DOHH2 (cell line): ENCODE measurements around the gene IWS1.
"Not testable (repeated sequence)": the region's sequence is repeated elsewhere in the genome, so short reads cannot be mapped to it uniquely, and the experiment has no call there.

Source experiments
- H3F3A ChIP-seq: fragments of 200-600 bp; sonication (generic), shearing (Covaris generic); 2 replicates; pipeline ENCODE4 v1.6.0; 2016; ENCODE audit warnings: antibody characterized with exemption, mild to moderate bottlenecking; ENCODE audit not compliant: control insufficient read depth, insufficient read depth
- H3K27ac ChIP-seq: fragments of 200-600 bp; sonication (generic); 2 replicates; pipeline ENCODE4 v1.5.1; 2014; ENCODE audit warnings: low read depth, mild to moderate bottlenecking, low read length, moderate library complexity
- H3K27me3 ChIP-seq: fragments of 200-600 bp; sonication (generic); 2 replicates; pipeline ENCODE4 v1.6.1; 2014; ENCODE audit warnings: mild to moderate bottlenecking, low read length, mixed read lengths; ENCODE audit not compliant: control insufficient read depth
- H3K36me3 ChIP-seq: fragments of 200-600 bp; sonication (generic); 2 replicates; pipeline ENCODE4 v1.6.1; 2014; ENCODE audit warnings: mild to moderate bottlenecking, low read length, moderate library complexity, mixed read lengths; ENCODE audit not compliant: control insufficient read depth
- H3K4me1 ChIP-seq: fragments of 200-600 bp; sonication (generic); 2 replicates; pipeline ENCODE4 v1.6.1; 2014; ENCODE audit warnings: mild to moderate bottlenecking, low read length, mixed read lengths; ENCODE audit not compliant: control insufficient read depth
- H3K4me2 ChIP-seq: fragments of 200-600 bp; sonication (generic); 2 replicates; pipeline ENCODE4 v1.6.0; 2014; ENCODE audit warnings: mild to moderate bottlenecking, low read length, moderate library complexity
- H3K4me3 ChIP-seq: fragments of 200-600 bp; sonication (generic); 2 replicates; pipeline ENCODE4 v1.5.1; 2014; ENCODE audit warnings: mild to moderate bottlenecking, low read length, mixed read lengths
- H3K79me2 ChIP-seq: fragments of 200-600 bp; sonication (generic); 2 replicates; pipeline ENCODE4 v1.6.1; 2014; ENCODE audit warnings: mild to moderate bottlenecking, low read length, mixed read lengths; ENCODE audit not compliant: control insufficient read depth
- H3K9me2 ChIP-seq: fragments of 200-600 bp; sonication (generic); replicated peaks from 2 replicates; pipeline ENCODE4 v1.6.1; 2014; ENCODE audit warnings: mild to moderate bottlenecking, low read length, mixed read lengths; ENCODE audit not compliant: control insufficient read depth
- H3K9me3 ChIP-seq: fragments of 200-600 bp; sonication (generic); 2 replicates; pipeline ENCODE4 v1.6.1; 2014; ENCODE audit warnings: antibody characterized with exemption, low read length, mixed read lengths; ENCODE audit not compliant: control insufficient read depth, insufficient read depth
- H4K20me1 ChIP-seq: fragments of 200-600 bp; sonication (generic); 2 replicates; pipeline ENCODE4 v1.6.0; 2014; ENCODE audit warnings: low read depth, mild to moderate bottlenecking, antibody characterized with exemption, low read length, moderate library complexity; ENCODE audit not compliant: control insufficient read depth, insufficient read depth
- CTCF ChIP-seq: fragments of 200-600 bp; sonication (generic); IDR thresholded peaks from one replicate; pipeline ENCODE4 v1.5.1; 2014; ENCODE audit warnings: antibody characterized with exemption, mild to moderate bottlenecking, low read depth, low read length; ENCODE audit not compliant: poor library complexity, severe bottlenecking
- EZH2phosphoT487 ChIP-seq: fragments of 200-600 bp; sonication (generic); IDR thresholded peaks from 2 replicates; pipeline ENCODE4 v1.6.1; 2017; ENCODE audit warnings: borderline replicate concordance, mild to moderate bottlenecking, antibody characterized with exemption, low read length, moderate library complexity, mixed read lengths

Gene IWS1

GRCh38 chr2:127532296-127532695, 6.0 kb upstream of the IWS1 start:
- Histone ChIP-seq H3K36me3 (no peaks in the 10 kb centered on the region), H3F3A (0 out of 2 replicates have a peak, but pooled peaks cover 4% of the 10 kb centered on the region), H3K4me1 (peaks cover 13% of the 10 kb centered on the region), H3K9me3 (no peaks in the 10 kb centered on the region), H3K27ac (no peak overlapping the region), H4K20me1 (no peaks in the 10 kb centered on the region), H3K4me2 (no peak overlapping the region), H3K27me3 (peaks cover 17% of the 10 kb centered on the region), H3K79me2 (no peaks in the 10 kb centered on the region), H3K9me2 (no peaks in the 10 kb centered on the region), H3K4me3 (no peak overlapping the region)
- no peak for TF ChIP-seq CTCF
- no peak for TF ChIP-seq EZH2phosphoT487

DNA sequence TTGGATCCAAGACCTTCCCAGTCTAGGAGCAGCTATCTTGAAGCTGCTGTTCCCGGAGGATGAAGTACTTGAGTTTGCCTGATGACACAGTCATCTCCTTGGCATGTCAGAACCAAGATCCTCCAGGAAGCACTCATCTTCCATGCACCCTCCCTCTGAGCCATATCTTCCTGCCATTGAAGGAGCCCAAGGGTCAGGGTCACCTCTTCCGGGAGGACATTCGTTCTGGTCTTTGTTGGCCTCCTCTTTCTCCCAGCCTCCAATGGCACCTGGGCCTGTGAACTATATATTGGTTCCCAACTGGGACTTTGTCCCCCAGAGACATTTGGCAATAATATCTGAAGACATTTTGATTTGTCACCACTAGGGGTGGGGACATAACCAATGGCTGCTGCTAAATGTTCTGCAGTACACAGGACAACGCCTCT, 4.9 kb upstream of the IWS1 start:
- no peaks in the 10 kb centered on the region for H3K36me3 ChIP-seq
- H3K27ac ChIP-seq: no peak overlapping the region
- H4K20me1 ChIP-seq: no peaks in the 10 kb centered on the region
- H3K9me3 ChIP-seq: no peaks in the 10 kb centered on the region
- peaks cover 17% of the 10 kb centered on the region for H3K27me3 ChIP-seq
- no peak overlapping the region for H3K4me2 ChIP-seq
- 0 out of 2 replicates have a peak, but pooled peaks cover 4% of the 10 kb centered on the region for H3F3A ChIP-seq
- no peaks in the 10 kb centered on the region for H3K9me2 ChIP-seq
- H3K4me3 ChIP-seq: no peak overlapping the region
- peaks cover 17% of the 10 kb centered on the region for H3K4me1 ChIP-seq
- TF ChIP-seq EZH2phosphoT487 (no peak), CTCF (peak; percentile 32)
- H3K79me2 ChIP-seq: peaks cover 1% of the 10 kb centered on the region

DNA sequence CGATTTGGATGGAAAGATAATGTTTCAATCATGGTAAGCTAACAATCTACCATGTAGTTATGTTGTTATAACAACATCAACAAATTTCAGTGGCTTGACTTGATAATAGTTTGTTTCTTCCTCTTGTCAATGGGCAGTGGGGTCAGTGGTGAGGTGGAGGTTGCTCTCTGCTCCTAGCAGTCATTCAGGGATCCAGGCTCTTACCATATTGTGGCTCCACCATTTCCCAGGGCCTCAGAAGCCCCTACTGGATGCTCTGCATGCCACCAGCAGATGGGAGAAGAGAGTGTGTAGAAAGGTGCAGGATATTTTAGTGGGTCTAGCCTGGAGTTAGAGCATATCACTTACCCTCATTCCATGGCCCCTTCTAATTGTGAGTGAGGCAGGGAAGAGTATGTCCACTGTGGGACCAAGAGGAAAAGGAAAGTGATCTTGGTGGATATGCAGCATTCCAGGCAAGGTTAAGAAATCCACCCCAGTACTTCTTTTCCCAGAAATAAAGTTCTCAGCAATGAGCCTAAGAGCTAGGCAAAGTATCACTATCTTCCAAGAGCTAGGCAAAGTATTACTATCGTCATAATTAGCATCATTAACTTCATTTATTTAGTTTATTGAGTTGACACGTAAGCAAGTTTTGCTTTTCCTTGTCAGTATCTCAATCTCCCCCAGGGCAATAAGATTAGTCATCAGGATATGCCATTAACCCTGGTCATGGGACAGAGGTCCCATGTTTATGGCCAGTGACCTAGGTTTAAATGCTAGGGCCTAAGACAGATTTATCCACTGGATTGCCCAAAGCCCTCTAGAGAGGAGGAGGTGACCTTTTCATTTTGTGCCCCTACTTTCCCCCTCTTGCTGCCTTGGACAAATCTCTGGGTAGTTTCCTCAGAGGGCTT, 4.2 kb upstream of the IWS1 start:
- Histone ChIP-seq H3F3A (0 out of 2 replicates have a peak, but pooled peaks cover 4% of the 10 kb centered on the region), H3K9me2 (no peaks in the 10 kb centered on the region), H3K4me2 (no peak overlapping the region), H3K9me3 (no peaks in the 10 kb centered on the region), H3K27me3 (peaks cover 17% of the 10 kb centered on the region), H4K20me1 (no peaks in the 10 kb centered on the region), H3K4me3 (no peak overlapping the region), H3K4me1 (peaks cover 17% of the 10 kb centered on the region), H3K79me2 (peaks cover 9% of the 10 kb centered on the region), H3K36me3 (peaks cover 4% of the 10 kb centered on the region; the same call in 1 of the 2 replicates), H3K27ac (no peak overlapping the region)
- TF ChIP-seq EZH2phosphoT487 (no peak), CTCF (no peak)

- not testable (repeated sequence) for H4K20me1 ChIP-seq, H3K4me3 ChIP-seq, H3F3A ChIP-seq, H3K9me3 ChIP-seq, H3K4me2 ChIP-seq, H3K9me2 ChIP-seq, H3K27ac ChIP-seq, H3K36me3 ChIP-seq
- Histone ChIP-seq H3K4me1 (peaks cover 25% of the 10 kb centered on the region), H3K79me2 (peaks cover 20% of the 10 kb centered on the region), H3K27me3 (peaks cover 15% of the 10 kb centered on the region)
Measured at GRCh38 chr2:127529416-127529815, 3.1 kb upstream of the IWS1 start.
